Testis (tissue), 3 donors: ENCODE measurements around the gene TDRD3. TPM values are rescaled to one million over a fixed set of nuclear protein-coding genes. Genes with fewer than 3 reads are reported as not detected.

Source experiments
- DNase-seq: peaks from one replicate; pipeline ENCODE4 v3.0.0-alpha.2; 2019
- H3K27ac ChIP-seq, 2 donors: fragments of 200-600 bp; sonication (generic); one replicate each; pipeline ENCODE4 v1.5.1; 2019
- H3K27me3 ChIP-seq: fragments of 200-600 bp; sonication (generic); one replicate; pipeline ENCODE4 v1.5.1; 2019
- H3K36me3 ChIP-seq: fragments of 200-600 bp; sonication (generic); one replicate; pipeline ENCODE4 v1.5.1; 2017; ENCODE audit warnings: low read depth; ENCODE audit errors: missing control alignments
- H3K4me1 ChIP-seq: fragments of 200-600 bp; sonication (generic); one replicate; pipeline ENCODE4 v1.5.1; 2019
- H3K4me3 ChIP-seq, 2 donors: fragments of 200-600 bp; sonication (generic); one replicate each; pipeline ENCODE4 v1.5.1; 2017 to 2019
- H3K9me3 ChIP-seq: fragments of 200-600 bp; sonication (generic); one replicate; pipeline ENCODE4 v1.5.1; 2017
- POLR2A ChIP-seq: fragments of 450-650 bp; IDR thresholded peaks from one replicate; pipeline ENCODE4 v1.6.1; 2017; ENCODE audit warnings: antibody characterized with exemption, mild to moderate bottlenecking, moderate library complexity
- WGBS, 2 donors: methylation state at CpG; one replicate each; pipeline ENCODE4 v1.1.5; 2018; 5-methylcytosine and 5-hydroxymethylcytosine counted together
- intact Hi-C: fragments of 100-400 bp; cut with DNase I; formaldehyde crosslinking; loops from one replicate; pipeline ENCODE4 v1.15.1; 2023; ENCODE audit warnings: low total_unique reads
- polyA plus RNA-seq: library from polyadenylated mRNA; stranded (reverse); fragments of 350-450 nt; fragmentation: Illumina TruSeq; extraction: RNeasy Lipid Tissue Mini Kit (QIAGEN cat#74804); gene quantifications from one replicate; pipeline ENCODE4 v1.2.3, GENCODE V29; 2014; ENCODE audit warnings: low read depth, low replicate concordance; ENCODE audit not compliant: insufficient read depth
- total RNA-seq, 2 donors: library from RNA; depleted of rRNA; stranded (reverse); fragments of >200 nt; gene quantifications; one replicate each; pipeline ENCODE4 v1.2.3, GENCODE V29; 2016
- TF ChIP-seq, protein P1 (sequence below), 3 experiments: fragments of 450-650 bp in 2 of 3; fragments of 200-600 bp in 1 of 3; sonication (generic) in 1 of 3; IDR thresholded peaks; one replicate each; pipeline ENCODE4 v1.5.1; 2016 to 2019; ENCODE audit warnings: antibody characterized with exemption in 3 of 3, mild to moderate bottlenecking in 2 of 3, moderate library complexity in 1 of 3

Gene TDRD3
- total and polyA plus RNA-seq, 3 donors from 2014 or later, result 21.8 to 30.4 (median 28.8) TPM

DNA sequence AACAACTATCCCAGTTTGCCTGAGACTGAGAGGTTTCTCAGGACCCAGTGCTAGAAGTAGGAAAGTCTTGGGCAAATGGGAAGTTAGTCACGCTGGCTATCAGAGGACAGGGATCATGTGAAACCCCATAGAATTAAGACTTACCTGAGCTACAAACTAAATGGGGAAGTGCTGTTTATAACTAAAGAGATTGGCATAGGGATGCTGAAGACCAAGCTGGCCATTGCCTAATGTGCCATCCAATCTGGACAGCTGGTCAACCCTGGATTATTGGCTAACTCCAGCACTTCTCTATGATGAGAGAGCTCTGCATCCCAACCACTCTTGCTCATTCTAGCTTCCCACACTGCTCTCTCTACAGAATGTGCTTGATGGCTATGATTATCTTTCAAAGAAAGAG is 216.1 kb downstream of the TDRD3 start:
- H3K36me3 ChIP-seq, result no peaks in the 10 kb centered on the region
- intact Hi-C loops, result no loop called here
- no peaks in the 10 kb centered on the region for H3K4me1 ChIP-seq
- TF ChIP-seq, protein P1, sequence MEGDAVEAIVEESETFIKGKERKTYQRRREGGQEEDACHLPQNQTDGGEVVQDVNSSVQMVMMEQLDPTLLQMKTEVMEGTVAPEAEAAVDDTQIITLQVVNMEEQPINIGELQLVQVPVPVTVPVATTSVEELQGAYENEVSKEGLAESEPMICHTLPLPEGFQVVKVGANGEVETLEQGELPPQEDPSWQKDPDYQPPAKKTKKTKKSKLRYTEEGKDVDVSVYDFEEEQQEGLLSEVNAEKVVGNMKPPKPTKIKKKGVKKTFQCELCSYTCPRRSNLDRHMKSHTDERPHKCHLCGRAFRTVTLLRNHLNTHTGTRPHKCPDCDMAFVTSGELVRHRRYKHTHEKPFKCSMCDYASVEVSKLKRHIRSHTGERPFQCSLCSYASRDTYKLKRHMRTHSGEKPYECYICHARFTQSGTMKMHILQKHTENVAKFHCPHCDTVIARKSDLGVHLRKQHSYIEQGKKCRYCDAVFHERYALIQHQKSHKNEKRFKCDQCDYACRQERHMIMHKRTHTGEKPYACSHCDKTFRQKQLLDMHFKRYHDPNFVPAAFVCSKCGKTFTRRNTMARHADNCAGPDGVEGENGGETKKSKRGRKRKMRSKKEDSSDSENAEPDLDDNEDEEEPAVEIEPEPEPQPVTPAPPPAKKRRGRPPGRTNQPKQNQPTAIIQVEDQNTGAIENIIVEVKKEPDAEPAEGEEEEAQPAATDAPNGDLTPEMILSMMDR (IDR thresholded peaks at IDR 0.05), result no peak
- H3K27ac ChIP-seq, result no peak overlapping the region
- no peak for DNase-seq
- no peaks in the 10 kb centered on the region for H3K9me3 ChIP-seq
- no peak overlapping the region for H3K4me3 ChIP-seq
- H3K27me3 ChIP-seq, result no peaks in the 10 kb centered on the region
- 94 to 100% methylated on average over 1 of the region's 1 CpG for WGBS, 2 donors

DNA sequence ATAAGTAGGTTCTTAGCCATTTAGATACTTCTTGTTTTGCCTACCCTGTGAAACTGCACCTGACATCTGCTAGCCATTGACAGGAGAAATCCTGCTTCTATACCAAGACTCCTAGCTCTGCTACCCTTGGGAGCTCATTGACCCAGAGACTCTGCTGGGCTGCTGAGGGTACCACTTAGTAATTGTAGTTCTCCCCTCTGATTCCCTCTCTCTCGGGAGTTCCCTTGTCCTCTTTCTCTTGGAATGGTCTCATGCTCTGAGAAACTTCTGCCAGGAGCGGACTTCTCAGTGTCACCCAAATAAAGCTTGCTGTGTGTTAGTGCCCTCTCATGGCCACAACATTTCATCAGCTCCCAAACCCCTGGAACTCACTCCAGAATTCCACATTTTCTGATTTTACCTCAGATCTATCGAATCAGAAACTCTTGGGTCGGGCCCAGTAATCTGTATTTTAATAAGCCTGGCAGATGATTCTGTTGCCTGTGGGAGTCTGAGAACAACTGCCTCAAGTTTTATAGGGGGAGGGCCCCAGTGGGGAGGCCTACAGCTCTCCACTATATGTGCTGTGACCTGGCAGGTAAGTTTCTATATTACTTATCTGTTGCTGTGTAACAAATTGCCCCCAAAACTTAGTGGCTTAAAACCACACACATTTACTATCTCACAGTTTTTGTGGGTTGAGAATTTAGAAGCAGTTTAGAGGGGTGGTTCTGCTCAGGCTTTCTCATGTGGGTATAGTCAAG is 221.1 kb downstream of the TDRD3 start:
- no peak for TF ChIP-seq POLR2A
- TF ChIP-seq, protein P1 (IDR thresholded peaks at IDR 0.05), result no peak
- no peaks in the 10 kb centered on the region for H3K9me3 ChIP-seq
- WGBS, 2 donors, result 69 to 79% methylated on average over 4 of the region's 4 CpGs
- no peak overlapping the region for H3K4me3 ChIP-seq
- no peak overlapping the region for H3K27ac ChIP-seq
- H3K36me3 ChIP-seq, result no peaks in the 10 kb centered on the region
- peak; percentile 17 for DNase-seq
- H3K4me1 ChIP-seq, result no peaks in the 10 kb centered on the region
- H3K27me3 ChIP-seq, result no peaks in the 10 kb centered on the region
- intact Hi-C loops, result no loop called here

DNA sequence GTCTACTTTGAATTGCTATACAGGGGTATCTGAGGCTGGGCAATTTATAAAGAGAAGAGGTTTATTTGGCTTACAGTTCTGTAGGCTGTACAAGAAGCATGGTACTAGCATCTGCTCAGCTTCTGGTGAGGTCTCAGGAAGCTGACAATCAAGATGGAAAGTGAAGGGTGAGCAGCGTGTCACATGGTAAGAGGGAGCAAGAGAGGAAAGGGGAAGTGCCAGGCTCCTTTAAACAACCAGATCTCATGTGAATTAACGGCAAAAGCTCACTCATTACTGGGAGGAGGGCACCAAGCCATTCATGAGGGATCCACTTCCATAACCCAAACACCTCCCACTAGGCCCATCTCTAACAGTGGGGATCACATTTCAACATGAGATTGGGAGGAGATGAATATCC is 222.4 kb downstream of the TDRD3 start:
- no peak overlapping the region for H3K27ac ChIP-seq
- no peak for DNase-seq
- H3K4me3 ChIP-seq, result no peak overlapping the region
- no peaks in the 10 kb centered on the region for H3K9me3 ChIP-seq
- TF ChIP-seq, protein P1 (IDR thresholded peaks at IDR 0.05), result no peak
- no peak for TF ChIP-seq POLR2A
- WGBS, 2 donors, result 71 to 88% methylated on average over 2 of the region's 2 CpGs
- intact Hi-C loops, result no loop called here
- H3K4me1 ChIP-seq, result no peaks in the 10 kb centered on the region
- no peaks in the 10 kb centered on the region for H3K36me3 ChIP-seq
- no peaks in the 10 kb centered on the region for H3K27me3 ChIP-seq

DNA sequence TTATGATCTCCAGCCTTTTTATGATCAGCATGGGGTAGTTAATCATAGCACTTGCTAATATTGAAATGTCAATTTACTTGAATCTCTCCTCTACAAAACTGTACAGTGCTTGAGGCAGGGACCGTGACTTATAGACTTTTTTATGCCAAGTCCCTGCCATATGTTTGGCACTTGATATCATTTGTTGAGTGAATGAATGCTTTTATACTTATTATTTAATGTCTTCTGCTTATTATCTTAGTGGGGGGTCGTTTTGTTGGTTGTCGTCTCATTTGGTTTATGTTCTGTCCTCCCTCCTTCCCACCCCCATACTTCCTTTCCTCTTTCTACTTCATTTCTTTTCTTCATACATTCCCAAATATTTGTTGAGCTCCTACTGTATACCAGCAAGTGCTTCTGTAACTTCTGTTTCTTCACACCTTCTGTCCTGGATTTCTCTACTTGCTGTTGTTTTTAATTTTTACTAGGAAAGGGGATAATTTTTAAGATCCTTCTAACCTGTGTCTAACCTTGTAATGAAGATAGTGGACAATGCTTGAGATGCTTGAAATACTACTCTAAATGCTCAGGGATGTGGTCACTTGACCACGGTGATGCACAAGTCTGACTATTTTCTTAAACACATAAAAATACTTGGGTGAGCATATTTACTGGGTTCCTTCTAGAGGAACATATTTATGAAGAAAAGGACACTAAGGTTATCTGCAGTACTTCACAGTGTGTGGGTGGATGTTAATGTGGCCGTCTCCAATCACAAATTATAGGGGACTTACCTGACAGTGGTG is 223.8 kb downstream of the TDRD3 start:
- Histone ChIP-seq H3K4me1 (no peaks in the 10 kb centered on the region), H3K27me3 (no peaks in the 10 kb centered on the region), H3K27ac (no peak overlapping the region), H3K36me3 (no peaks in the 10 kb centered on the region), H3K4me3 (no peak overlapping the region), H3K9me3 (no peaks in the 10 kb centered on the region)
- no peak for DNase-seq
- 51 to 63% methylated on average over 5 of the region's 5 CpGs for WGBS, 2 donors
- TF ChIP-seq, protein P1 (IDR thresholded peaks at IDR 0.05), result no peak
- intact Hi-C loops, result no loop called here
